IgD-negative memory B cell (primary cell): ENCODE data around the gene CD276. TPM values are rescaled to one million over a fixed set of nuclear protein-coding genes. Genes with fewer than 3 reads are reported as not detected.

ENCODE experiments used
- H3K27ac Mint-ChIP-seq, 3 donors: one replicate each; pipeline ENCODE4 v1.8.0; 2020 to 2022; ENCODE audit warnings: mild to moderate bottlenecking in 3 of 3, mixed read lengths in 3 of 3, moderate library complexity in 1 of 3
- H3K27me3 Mint-ChIP-seq: one replicate; pipeline ENCODE4 v1.8.0; 2021; ENCODE audit warnings: mixed read lengths
- H3K36me3 Mint-ChIP-seq: one replicate; pipeline ENCODE4 v1.8.0; 2020; ENCODE audit warnings: mild to moderate bottlenecking, mixed read lengths
- H3K4me1 Mint-ChIP-seq, 3 donors: one replicate each; pipeline ENCODE4 v1.8.0; 2020 to 2022; ENCODE audit warnings: mixed read lengths in 3 of 3, mild to moderate bottlenecking in 1 of 3
- H3K4me3 Mint-ChIP-seq, 4 donors: one replicate each; pipeline ENCODE4 v1.8.0; 2020 to 2022; ENCODE audit warnings: mild to moderate bottlenecking in 4 of 4, mixed read lengths in 4 of 4, moderate library complexity in 3 of 4
- H3K9me3 Mint-ChIP-seq, 3 donors: one replicate each; pipeline ENCODE4 v1.8.0; 2020 to 2021; ENCODE audit warnings: mixed read lengths in 3 of 3, mild to moderate bottlenecking in 1 of 3
- polyA plus RNA-seq: library from polyadenylated mRNA; unstranded; fragments of 300-500 nt; fragmentation: Illumina TruSeq; gene quantifications from one replicate; pipeline ENCODE4 v1.2.3, GENCODE V29; 2021

CD276 gene
- polyA plus RNA-seq, 1 donor from 2014 or later = not detected

DNA sequence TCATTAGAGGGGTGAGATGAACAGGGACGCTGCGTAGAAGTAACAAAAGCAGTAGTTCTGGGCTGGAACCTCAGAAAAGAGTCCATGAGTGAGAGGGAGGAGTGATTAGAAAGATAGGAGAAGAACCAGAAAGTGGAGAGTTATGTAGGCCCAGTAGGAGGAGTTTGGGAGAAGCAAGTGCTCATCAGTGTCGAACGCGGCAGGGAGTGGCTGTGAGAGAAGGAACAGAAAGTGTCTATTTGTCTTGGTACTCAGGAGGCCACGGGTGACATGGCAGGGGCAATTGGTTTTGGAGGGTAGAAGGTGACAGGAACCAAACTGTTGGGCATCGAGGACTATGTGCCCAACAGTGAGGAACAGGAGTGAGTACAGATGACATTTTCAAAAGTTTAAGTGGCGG, 70.3 kb downstream of the CD276 start:
- H3K27ac Mint-ChIP-seq = no peak overlapping the region
- no peaks in the 10 kb centered on the region for H3K36me3 Mint-ChIP-seq
- peaks cover 0 to 3% (median 0%) of the 10 kb centered on the region in 3 donors for H3K4me1 Mint-ChIP-seq
- H3K27me3 Mint-ChIP-seq = peaks cover 37% of the 10 kb centered on the region
- no peak overlapping the region for H3K4me3 Mint-ChIP-seq
- peaks cover 0 to 2% (median 0%) of the 10 kb centered on the region in 3 donors for H3K9me3 Mint-ChIP-seq

DNA sequence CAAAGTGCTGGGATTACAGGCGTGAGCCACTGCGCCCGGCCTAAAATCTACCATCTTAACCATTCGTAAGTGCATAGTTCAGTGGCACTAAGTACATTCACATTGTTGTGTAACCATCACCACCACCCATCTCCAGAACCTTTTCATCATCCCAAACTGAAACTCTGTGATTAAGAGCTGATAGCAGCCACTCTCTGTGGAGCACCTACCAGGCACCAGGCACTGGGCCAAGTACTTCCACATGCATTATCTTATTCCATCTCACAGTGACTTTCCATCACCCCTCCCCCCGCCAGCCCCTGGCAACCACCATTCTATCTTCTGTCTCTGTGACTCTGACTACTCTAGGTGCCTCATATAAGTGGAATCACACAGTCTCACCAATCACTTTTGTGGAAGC, 71.3 kb downstream of the CD276 start:
- H3K27me3 Mint-ChIP-seq = peaks cover 32% of the 10 kb centered on the region
- no peaks in the 10 kb centered on the region for H3K36me3 Mint-ChIP-seq
- no peak overlapping the region for H3K4me3 Mint-ChIP-seq
- H3K27ac Mint-ChIP-seq = peak overlapping the region in 1 of 3 donors; percentile 44
- peaks cover 0 to 2% (median 0%) of the 10 kb centered on the region in 3 donors for H3K9me3 Mint-ChIP-seq
- peaks cover 0 to 3% (median 0%) of the 10 kb centered on the region in 3 donors for H3K4me1 Mint-ChIP-seq

DNA sequence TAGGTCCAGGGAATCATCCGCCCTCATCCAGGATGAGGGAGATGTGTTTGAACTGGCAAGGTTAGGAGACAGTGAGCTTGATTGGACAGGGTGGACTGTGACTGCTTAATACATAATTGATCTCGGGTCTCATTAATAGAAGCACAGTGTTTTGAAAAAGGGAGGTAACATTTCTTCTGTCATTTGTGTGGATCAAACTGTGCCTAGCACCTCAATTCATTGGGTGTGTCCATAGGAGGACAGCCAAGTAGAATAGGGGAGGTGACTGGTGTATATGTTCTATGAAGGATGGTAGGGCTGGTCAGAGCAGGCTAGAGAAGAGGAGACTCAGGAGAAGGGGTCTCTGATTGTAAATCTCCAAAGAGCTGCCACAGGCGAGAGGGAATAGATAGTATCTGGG, 71.8 kb downstream of the CD276 start:
- peaks cover 0 to 2% (median 0%) of the 10 kb centered on the region in 3 donors for H3K9me3 Mint-ChIP-seq
- H3K36me3 Mint-ChIP-seq = no peaks in the 10 kb centered on the region
- no peak overlapping the region for H3K4me3 Mint-ChIP-seq
- peak overlapping the region in 1 of 3 donors; percentile 44 for H3K27ac Mint-ChIP-seq
- H3K4me1 Mint-ChIP-seq = peaks cover 0 to 3% (median 0%) of the 10 kb centered on the region in 3 donors
- peaks cover 28% of the 10 kb centered on the region for H3K27me3 Mint-ChIP-seq

DNA sequence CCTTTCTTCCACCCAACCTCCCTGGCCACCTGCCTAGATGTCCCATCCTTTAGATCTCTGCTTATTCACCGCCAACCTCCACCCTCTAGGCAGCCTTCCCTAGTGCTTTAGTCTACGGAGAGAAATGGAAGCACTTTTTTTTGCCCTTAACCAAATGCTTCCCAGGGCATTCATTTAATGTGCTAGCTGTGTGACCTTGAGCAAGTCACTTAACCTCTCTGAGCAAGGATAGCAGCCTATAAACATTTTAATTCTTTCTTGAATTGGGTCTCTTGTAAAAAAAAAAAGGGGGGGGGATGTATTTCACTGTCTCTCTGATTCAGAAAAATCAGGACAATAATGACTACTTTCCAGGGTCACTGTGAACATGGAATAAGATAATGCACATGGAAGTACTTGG, 72.2 kb downstream of the CD276 start:
- Mint-ChIP-seq H3K27me3 (peaks cover 26% of the 10 kb centered on the region), H3K36me3 (no peaks in the 10 kb centered on the region), H3K27ac (no peak overlapping the region), H3K4me3 (no peak overlapping the region), H3K4me1 (peaks cover 0 to 3% (median 0%) of the 10 kb centered on the region in 3 donors), H3K9me3 (peaks cover 0 to 2% (median 0%) of the 10 kb centered on the region in 3 donors)

DNA sequence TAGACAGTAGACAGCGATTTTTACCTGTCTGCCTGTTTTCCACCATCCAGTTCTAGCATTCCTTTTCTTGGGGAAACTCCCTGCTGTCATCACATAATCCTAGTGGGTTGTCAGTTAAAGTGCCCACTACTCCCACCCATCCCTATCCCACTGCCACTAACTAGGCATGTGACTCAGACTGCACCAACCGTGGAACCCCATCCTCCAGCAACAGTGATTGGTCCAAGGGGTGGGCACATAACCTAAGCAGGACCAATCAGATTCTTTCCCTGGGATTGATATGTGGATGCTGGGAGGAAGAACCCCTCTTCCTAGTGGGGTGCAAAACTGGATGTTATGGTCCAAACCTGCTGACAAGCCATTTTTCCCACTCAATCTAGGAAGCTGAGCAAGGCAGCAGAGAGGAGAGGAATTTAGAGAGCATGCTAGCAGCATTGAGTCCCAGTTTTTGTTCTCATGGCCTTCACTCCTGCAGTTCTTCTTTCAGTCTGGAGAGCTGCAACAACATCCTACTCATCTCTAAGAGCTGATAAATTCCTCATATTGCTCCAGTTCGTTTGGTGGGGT, 72.8 kb downstream of the CD276 start:
- H3K4me1 Mint-ChIP-seq = peaks cover 0 to 3% (median 0%) of the 10 kb centered on the region in 3 donors
- no peak overlapping the region for H3K27ac Mint-ChIP-seq

DNA sequence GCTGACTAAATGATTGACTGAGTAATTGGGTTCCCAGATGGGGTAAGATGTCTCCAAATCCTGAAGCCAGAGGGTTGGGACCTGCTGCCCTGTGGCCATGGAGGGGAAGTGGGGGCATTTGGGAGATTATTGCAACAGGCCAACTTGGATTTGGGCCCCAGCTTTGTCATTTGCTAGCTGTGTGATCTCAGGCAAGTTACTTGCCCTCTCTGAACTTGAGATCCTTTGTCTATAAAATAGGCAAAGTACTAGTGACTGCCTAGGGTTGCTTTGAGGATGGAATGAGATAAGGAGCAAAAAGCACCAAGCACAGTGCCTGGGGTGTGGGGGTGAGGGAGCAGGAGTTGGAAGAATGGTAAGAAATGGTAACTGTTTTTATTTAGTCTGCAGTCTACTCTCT, 73.4 kb downstream of the CD276 start:
- Mint-ChIP-seq H3K36me3 (no peaks in the 10 kb centered on the region), H3K9me3 (peaks cover 0 to 2% (median 0%) of the 10 kb centered on the region in 3 donors)

More for the DNA sequence above, 72.8 kb downstream of the CD276 start:
- Mint-ChIP-seq H3K4me3 (no peak overlapping the region), H3K36me3 (no peaks in the 10 kb centered on the region), H3K9me3 (peaks cover 0 to 2% (median 0%) of the 10 kb centered on the region in 3 donors), H3K27me3 (peaks cover 25% of the 10 kb centered on the region)

DNA sequence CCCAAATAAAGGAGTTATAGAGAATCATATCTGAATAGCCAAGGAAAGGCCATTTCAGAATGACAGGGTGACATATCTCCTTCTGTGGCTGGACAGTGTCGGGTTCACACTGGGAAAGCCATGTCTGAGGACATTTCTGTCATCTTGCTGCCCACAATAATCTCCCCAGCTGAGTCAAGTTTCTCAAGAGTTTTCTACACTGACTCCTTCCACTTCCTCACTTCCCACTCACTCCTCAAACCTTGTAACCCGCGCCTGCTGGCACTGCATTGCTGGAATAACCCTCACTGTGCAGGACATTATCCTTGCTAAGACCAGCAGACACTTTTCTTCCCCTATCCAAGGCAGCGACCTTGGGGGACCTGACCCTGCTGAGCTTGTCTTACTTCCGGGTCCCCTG, 74.3 kb downstream of the CD276 start:
- Mint-ChIP-seq H3K27ac (no peak overlapping the region), H3K9me3 (peaks cover 0 to 4% (median 0%) of the 10 kb centered on the region in 3 donors), H3K27me3 (peaks cover 28% of the 10 kb centered on the region)

More for the DNA sequence above, 73.4 kb downstream of the CD276 start:
- Mint-ChIP-seq H3K4me1 (peaks cover 0 to 3% (median 0%) of the 10 kb centered on the region in 3 donors), H3K27me3 (peaks cover 25% of the 10 kb centered on the region), H3K27ac (no peak overlapping the region), H3K4me3 (no peak overlapping the region)

DNA sequence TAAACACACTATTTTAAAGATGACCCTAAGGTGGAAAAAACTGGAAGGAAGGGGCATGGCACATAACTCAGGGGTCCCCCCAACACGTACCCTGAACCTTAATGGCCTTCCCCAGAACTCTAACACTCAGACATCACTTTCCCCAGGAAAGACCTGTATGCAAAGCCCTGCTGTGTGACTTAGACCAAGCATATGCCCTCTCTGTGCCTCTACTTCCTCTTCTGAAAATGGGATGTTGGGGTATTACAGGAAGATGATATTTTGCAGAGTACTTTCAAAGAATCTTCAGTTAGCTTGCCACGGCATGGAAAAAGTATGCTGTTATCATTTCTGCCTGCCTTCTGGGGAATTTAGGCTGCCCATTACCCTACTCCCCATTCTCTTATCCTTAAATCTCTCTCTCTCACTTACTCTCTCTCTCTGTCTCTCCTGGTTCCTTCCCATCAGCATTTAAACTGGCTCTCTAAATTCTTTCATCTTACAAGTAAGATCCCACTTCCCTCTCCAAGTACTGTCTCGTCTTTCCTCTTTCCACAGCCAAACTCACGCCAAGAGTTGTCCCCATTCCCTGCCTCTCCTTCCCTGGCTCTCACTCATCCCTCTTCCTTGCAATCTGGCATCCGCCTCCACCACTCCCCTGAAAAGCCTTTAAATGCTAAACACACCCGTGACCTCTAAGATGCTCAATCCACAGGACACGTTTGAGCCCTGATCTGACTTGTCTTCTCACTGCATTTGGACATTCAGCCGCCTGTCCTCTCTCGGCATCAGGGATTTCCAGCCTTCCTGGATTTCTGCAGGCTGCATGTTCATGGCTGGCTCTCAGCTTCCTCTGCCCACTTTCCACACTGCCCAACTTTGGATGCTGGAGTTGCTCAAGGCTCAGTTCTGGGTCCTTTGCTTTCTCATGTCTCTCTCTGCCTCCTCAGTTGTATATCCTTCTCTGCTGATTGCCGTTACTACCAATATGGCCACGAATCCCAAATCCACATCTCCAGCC, 76.4 kb downstream of the CD276 start:
- H3K4me1 Mint-ChIP-seq = no peaks in the 10 kb centered on the region
- H3K27ac Mint-ChIP-seq = no peak overlapping the region
- peaks cover 0 to 2% (median 0%) of the 10 kb centered on the region in 3 donors for H3K9me3 Mint-ChIP-seq
- H3K27me3 Mint-ChIP-seq = peaks cover 11% of the 10 kb centered on the region
- no peaks in the 10 kb centered on the region for H3K36me3 Mint-ChIP-seq
- H3K4me3 Mint-ChIP-seq = no peak overlapping the region

More for the DNA sequence above, 74.3 kb downstream of the CD276 start:
- peaks cover 0 to 2% (median 0%) of the 10 kb centered on the region in 3 donors for H3K4me1 Mint-ChIP-seq
- H3K4me3 Mint-ChIP-seq = no peak overlapping the region
- H3K36me3 Mint-ChIP-seq = no peaks in the 10 kb centered on the region

DNA sequence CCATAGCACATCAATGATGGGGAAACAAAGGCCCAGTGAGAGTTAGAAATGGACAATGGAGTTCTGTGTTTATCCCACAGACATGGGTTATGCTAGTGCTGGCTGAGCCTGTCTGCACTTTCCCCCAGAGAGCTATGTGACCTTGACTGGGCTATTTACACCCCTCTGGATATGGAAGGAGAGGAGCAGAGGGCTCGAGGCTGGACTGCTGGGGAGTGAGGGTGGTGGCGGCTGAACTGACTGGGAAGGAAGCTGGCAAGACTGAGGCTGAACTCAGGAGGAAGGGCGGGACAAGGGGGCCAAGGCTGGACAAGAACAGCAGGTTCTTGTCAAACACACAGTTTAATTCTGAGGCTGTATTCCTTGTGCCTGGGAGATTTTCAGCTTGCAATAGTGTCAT, 79.7 kb downstream of the CD276 start:
- Mint-ChIP-seq H3K27ac (no peak overlapping the region), H3K9me3 (peaks cover 0 to 2% (median 0%) of the 10 kb centered on the region in 3 donors), H3K4me1 (no peaks in the 10 kb centered on the region), H3K4me3 (no peak overlapping the region), H3K36me3 (no peaks in the 10 kb centered on the region), H3K27me3 (peaks cover 3% of the 10 kb centered on the region)

Other genes starting within 250 kb of the CD276 start
- gene REC114, start 241.2 kb upstream of the CD276 start, polyA plus RNA-seq = not detected
- 27.1 TPM for gene NPTN, start 51.0 kb upstream of the CD276 start, polyA plus RNA-seq
- gene INSYN1, start 69.0 kb downstream of the CD276 start, polyA plus RNA-seq = not detected
- gene TBC1D21, start 189.2 kb downstream of the CD276 start, polyA plus RNA-seq = not detected
- 0.55 TPM for gene LOXL1, start 242.1 kb downstream of the CD276 start, polyA plus RNA-seq